ENCODE results near the gene THBD.

DNA sequence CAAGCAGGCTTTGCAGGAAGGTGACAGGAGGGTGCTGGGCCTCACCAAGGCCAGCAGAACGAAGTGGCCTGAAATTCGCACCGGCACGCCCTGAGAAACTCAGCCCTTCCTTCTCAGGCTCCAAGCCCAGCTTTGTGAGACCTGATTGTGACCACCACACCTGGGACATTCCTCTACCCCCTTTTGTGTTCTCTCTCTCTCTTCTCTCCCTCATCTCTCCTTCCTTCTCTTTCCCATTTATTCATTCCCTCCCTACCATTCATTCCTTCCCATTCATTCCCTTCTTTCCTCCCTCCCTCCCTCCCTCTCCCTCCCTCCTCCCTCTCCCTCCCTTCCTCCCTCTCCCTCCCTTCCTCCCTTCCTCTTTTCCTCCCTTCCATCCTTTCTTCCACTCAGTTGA is 27.8 kb upstream of the THBD start:
- TF ChIP-seq FOXA1 (IDR thresholded peaks at IDR 0.05): no peak
- no peak for TF ChIP-seq HDGF (IDR thresholded peaks at IDR 0.05; ENCODE audit: borderline replicate concordance)
- TF ChIP-seq LEF1 (IDR thresholded peaks at IDR 0.05; ENCODE audit: borderline replicate concordance): no peak
- TF ChIP-seq FOXK2 (IDR thresholded peaks at IDR 0.05): no peak
- no peak for TF ChIP-seq TARDBP (IDR thresholded peaks at IDR 0.05)
- no peak for TF ChIP-seq L3MBTL2 (conservative IDR thresholded peaks at IDR 0.05)
- TF ChIP-seq BHLHE40 (IDR thresholded peaks at IDR 0.05; ENCODE audit: borderline replicate concordance): no peak
- TF ChIP-seq CTBP1 (IDR thresholded peaks at IDR 0.05; ENCODE audit: borderline replicate concordance): no peak
- no peak for TF ChIP-seq SUZ12 (IDR thresholded peaks at IDR 0.05)
